ENCODE data around the gene CDH15. TPM values are rescaled to one million over a fixed set of nuclear protein-coding genes. Genes with fewer than 3 reads are reported as not detected.
A peak's percentile ranks its signal among the peaks of the same experiment; 100 is the strongest.

CDH15 gene
- total and polyA plus RNA-seq, 2 of the 13 experiments (the other 11 are each of a cell fraction or from before 2014, with no cell fraction given), result 0.74 to 2.2 TPM

- TF ChIP-seq BATF2 (CRISPR knock-in tag; IDR thresholded peaks at IDR 0.05) (peak; percentile 66; the same call in 1 of the 2 replicates), ZNF446 (CRISPR knock-in tag; IDR thresholded peaks at IDR 0.05) (no peak), ZNF383 (CRISPR knock-in tag; IDR thresholded peaks at IDR 0.05; ENCODE audit: borderline replicate concordance) (peak; percentile 88; the same call in 1 of the 2 replicates), HMGXB4 (CRISPR knock-in tag; IDR thresholded peaks at IDR 0.05; ENCODE audit: borderline replicate concordance in 1 of 2, low read depth in 1 of 2) (peak; percentile 62 to 69; a peak in 2 of 4 replicates), SUZ12 (IDR thresholded peaks at IDR 0.05; ENCODE audit: low read depth, low read length) (no peak), CBX2 (IDR thresholded peaks at IDR 0.05; ENCODE audit: low read depth, low read length) (no peak), CBX2 (CRISPR knock-in tag; IDR thresholded peaks at IDR 0.05; ENCODE audit: low read depth) (no peak), TBL1XR1 (IDR thresholded peaks at IDR 0.05; ENCODE audit: borderline replicate concordance, low read length, partially characterized antibody) (no peak), ZNF770 (CRISPR knock-in tag; IDR thresholded peaks at IDR 0.05) (no peak), EEA1 (CRISPR knock-in tag; IDR thresholded peaks at IDR 0.05; ENCODE audit: borderline replicate concordance) (no peak), ZSCAN25 (CRISPR knock-in tag; IDR thresholded peaks at IDR 0.05) (no peak), MYC (CRISPR knock-in tag; IDR thresholded peaks at IDR 0.05; ENCODE audit: borderline replicate concordance) (peak; percentile 88), HMGA1 (CRISPR knock-in tag; conservative IDR thresholded peaks at IDR 0.05) (no peak), ZSCAN5A (CRISPR knock-in tag; IDR thresholded peaks at IDR 0.05; ENCODE audit: borderline replicate concordance) (no peak), ZNF576 (CRISPR knock-in tag; IDR thresholded peaks at IDR 0.05) (no peak), RORA (CRISPR knock-in tag; IDR thresholded peaks at IDR 0.05) (no peak), ZC3H13 (CRISPR knock-in tag; IDR thresholded peaks at IDR 0.05) (peak; percentile 97), EHMT2 (IDR thresholded peaks at IDR 0.05; ENCODE audit: borderline replicate concordance, low read depth, low read length) (no peak), ZBTB3 (CRISPR knock-in tag; IDR thresholded peaks at IDR 0.05; ENCODE audit: borderline replicate concordance, low read depth) (no peak), ZNF556 (CRISPR knock-in tag; IDR thresholded peaks at IDR 0.05; ENCODE audit: borderline replicate concordance) (no peak)
Measured at GRCh38 chr16:89197633-89198416, 26.3 kb downstream of the CDH15 start (continued).
